NCI-H2196 treated with DMSO at 0.1 percent for 48 hours (cell line): ENCODE data around the gene SFXN4.
"Not testable (repeated sequence)": the region's sequence is repeated elsewhere in the genome, so short reads cannot be mapped to it uniquely, and the experiment has no call there.

Source experiments
- DNase-seq: peaks from one replicate; lab custom pipeline; 2025; ENCODE audit not compliant: unreplicated experiment; lab: John Stamatoyannopoulos, UW

Gene SFXN4

DNA sequence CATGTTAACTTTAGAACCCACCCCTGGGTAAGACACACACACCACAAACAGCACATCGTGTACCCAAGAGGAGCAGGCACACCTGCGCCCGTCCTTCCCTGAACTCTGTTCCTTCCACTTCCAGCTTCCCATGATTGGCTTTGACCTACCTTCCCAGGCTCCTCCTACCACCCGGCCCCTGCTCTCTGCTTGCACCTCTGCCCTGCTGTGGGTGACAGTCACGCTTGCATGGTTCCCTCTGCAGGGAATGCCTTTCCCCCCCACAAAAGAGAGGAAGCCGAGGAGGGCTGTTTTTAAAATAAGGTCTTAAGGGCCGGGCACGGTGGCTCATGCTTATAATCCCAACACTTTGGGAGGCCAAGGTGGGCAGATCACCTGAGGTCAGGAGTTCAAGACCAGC is 16.4 kb downstream of the SFXN4 start:
- no peak for DNase-seq

DNA sequence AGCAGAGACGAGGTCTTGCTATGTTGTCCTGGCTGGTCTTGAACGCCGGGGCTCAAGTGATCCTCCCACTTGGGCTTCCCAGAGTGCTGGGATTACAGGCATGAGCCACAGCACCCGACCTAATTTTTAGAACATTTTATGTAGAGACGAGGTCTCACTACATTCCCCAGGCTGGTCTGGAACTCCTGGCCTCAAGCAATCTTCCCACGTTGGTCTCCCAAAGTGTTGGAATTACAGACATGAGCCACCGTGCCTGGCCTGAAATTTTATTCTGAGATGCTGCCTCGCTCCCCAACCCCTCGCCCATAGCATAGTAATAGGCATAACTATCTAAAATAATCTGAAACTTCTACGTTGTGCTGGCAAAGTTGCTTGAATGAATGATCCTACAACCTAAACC is 21.9 kb downstream of the SFXN4 start:
- DNase-seq = no peak

DNA sequence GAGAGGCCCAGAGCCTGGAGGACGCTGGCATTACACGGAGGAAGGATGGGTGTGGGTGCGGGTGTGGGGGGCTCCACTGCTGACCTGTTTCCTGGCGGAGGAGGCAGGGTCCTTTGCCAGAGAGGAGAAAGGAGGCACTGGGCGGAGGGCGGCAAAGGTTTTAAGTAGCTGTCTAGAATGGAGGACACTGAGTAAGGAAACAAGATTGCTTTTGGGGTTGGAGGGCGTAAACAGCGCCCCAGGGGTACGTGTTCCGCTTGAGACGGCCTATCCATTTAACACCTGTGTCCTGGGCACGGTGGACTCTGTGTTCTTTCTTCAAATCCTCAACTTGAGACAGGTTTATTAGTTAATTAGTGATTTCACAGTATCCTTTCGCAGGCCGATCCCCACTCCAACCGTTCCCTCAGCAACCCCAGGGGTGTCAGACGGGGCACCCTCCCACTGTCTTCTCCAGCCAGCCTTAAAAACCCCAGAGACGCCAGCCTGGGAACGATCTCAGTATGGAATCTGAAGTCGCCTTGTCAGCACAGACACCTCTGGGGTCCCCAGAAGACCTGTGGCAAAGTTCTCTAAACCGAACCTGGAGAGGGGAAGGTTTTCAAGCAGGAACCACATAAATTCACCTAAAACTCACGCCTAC is 24.8 kb downstream of the SFXN4 start:
- no peak for DNase-seq

DNA sequence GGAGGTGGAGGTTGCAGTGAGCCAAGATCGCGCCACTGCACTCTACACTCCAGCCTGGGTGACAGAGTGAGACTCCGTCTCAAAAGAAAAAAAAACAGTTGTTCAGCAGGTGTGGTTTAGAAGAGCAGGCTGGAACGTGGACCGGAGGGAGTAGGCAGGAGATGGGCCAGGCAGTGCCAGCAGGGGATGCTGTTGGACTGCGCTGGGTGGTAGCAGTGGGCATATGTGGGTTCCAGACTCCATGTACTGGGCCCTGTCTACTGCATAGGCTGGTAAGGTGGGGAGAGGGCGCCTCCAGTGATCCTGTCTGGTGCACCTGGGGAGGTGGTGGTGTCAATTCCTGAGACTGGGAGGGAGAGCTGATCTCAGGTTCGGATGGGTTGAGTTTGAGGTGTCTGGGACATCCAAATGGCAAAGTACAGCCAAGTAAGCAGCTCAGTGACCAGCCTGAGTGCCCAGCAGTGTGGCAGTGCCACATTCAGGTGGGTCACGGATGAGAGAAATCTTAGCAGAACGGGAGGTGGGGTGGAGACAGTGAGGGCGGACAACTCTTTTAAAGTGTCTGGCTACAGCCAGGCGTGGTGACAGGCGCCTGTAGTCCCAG is 25.9 kb downstream of the SFXN4 start:
- DNase-seq = no peak

DNA sequence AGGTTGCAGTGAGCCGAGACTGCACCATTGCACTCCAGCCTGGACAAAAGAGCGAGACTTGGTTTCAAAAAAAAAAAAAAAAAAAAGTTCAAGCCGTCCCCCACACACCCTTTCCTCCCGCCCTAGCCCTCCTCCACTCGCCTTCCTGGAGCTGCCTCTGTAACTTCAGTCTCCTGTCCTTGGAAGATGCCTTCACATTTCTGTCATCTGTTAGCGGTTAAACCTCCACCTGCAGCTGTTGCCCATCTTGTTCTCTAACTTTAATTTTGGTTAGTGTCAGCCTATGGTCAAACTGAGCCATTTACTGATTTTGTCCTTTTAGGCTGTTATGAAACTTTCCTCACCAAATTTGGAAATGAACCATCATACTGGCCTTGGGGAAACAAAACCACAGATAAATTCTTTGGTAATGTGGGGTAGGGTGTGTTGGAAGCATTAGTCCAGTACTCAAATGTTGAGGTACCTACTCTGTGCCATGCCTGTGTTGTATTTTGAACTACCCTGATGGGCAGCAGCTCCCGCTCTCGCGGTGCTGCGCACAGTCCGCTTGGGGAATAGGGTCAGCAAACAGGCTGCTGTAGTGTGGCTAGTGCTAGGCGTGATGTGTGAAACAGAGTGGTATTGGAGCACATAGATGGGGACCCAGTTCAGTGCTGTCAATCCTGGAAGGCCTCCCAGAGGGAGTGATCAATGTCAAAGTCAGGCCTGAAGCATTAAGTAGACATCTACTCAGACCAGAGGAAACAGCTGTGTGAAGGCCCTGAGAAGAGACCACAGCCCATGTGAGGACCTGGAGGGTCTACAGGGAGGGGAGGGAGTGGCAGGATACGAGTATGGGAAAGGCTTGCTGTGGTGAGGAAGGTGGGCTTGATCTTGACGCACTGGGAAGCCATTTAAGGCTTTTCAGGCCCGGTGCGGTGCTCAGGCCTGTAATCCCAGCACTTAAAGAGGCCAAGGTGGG is 26.9 kb downstream of the SFXN4 start:
- no peak for DNase-seq

DNA sequence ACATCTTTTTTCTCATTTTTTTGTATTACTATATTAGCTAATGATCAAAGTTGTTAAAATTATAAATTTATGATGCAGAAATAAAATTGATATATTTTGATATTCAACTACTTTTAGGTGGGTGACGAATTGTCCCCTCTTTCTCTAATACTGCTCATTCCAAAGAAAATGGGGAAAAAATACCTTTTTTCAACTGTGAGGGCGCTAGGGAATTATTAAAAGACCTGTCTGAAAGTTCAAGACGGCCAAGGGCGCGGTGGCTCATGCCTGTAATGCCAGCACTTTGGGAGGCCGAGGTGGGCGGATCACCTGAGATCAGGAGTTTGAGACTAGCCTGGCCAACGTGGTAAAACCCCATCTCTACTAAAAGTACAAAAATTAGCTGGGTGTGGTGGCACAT is 27.6 kb downstream of the SFXN4 start:
- DNase-seq = not testable (repeated sequence)

DNA sequence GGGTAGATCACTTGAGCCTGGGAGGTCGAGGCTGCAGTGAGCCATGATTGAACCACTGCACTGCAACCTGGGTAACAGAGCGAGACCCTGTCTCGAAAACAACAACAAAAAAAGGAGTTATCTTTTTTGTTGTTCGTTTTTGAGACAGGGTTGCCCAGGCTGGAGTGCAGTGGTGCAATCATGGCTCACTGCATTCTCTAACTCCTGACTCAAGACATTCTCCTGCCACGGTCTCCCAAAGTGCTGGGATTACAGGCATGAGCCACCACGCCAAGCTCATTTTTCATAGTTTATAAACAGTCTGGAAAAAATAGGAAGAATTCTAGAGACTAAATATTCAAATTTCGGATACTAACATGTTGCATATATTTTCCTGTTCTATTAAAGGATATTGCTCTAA is 29.4 kb downstream of the SFXN4 start:
- no peak for DNase-seq

DNA sequence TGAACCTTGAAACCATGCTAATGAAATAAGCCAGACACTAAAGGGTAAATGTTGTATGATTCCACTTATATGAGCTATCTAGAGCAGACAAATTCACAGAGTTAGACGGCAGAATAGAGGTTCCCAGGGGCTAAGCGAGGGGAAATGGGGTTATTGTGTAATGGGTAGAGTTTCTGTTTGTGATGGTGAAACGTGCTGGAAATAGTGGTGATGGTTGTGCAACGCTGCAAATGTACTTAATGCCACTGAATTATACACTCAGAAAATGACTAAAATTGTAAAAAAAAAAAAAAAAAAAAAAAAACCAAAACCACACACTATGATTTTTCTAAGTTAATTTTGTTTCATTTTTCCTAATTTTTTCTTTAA is 30.0 kb downstream of the SFXN4 start:
- no peak for DNase-seq

DNA sequence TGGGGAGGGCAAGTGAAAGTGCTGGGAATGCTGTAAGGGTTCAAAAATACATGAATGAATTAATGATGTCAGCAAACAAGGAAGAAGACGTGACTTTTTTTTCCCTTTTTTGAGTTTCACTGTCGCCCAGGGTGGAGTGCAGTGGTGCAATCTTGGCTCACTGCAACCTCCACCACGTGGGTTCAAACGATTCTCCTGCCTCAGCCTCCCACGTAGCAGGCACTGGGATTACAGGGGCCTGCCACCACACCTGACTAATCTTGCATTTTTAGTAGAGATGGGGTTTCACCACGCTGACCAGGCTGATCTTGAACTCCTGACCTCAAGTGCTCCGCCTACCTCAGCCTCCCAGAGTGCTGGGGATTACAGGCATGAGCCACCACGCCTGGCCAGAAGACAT is 31.6 kb downstream of the SFXN4 start:
- DNase-seq = no peak

DNA sequence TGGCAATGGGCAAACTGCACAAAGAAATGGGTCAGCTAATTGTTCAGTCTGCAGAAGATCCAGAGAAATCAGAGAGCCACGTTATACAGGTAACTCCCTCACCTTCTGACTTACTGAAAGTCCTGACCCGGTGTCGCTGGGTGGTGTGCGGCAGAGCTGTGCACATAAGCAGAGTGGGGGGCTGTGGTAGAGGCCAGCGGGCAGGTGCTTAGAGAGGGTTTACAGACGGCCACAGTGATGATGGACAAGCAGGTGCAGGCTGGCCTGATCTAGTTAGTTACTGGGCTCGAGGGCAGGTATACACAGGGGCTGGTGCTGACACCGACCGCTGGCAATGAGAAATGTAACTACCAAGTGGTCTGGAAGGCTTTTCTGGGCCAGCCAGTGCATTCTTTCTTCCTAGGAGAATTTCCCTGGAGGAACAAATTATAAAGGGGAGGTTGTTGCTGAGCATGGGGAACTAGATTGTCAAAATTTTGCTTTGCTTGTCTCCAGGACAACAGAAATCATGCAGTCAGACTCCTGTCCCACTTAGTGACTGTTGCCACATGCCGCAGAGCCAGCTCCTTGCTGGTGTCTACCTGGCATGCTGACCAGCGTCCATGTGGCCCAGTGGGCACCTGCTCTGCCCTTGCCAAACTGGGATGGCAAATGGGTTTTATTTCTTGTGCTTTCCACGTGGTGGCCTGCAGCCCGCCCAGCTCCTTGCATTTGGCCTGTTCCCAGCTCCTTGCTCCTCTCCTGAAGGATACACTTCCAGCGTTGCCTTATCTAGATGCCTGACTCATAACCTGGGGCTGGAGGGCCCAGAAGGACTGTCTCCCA is 32.8 kb downstream of the SFXN4 start:
- DNase-seq = no peak

DNA sequence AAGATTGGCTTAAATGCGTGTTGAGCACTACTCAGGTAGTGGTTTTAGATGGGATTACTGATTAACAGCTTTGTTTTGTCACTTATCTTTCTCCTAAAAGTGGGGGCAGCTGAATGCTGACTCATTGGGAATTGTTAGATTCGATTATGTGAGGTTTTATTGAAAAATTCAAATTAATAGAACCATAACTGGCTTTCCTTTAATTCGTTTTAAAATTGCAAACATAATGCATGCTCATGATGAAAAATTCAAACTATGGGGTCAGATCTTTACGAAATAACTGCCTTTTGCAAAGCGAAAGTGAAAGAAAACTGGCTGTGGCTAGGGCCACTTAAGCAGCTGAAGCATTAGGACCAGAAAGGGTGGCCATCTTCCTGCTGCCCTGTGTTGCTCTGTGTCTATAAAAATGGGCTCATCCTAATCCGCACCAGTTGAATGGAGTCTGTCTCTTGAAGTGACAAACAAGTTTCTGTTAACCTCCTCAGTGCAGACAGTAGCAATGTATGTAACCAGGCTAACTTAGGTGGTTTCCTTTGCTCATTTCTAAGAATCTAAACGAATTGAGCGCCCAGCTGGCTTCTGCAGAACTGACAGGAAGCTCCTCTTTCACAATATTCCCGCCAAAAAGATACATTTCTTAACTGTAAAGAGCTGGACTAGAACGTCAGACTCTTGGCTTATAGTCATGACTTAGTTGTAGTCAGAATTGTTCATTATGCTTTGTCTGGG is 33.8 kb downstream of the SFXN4 start:
- no peak for DNase-seq

DNA sequence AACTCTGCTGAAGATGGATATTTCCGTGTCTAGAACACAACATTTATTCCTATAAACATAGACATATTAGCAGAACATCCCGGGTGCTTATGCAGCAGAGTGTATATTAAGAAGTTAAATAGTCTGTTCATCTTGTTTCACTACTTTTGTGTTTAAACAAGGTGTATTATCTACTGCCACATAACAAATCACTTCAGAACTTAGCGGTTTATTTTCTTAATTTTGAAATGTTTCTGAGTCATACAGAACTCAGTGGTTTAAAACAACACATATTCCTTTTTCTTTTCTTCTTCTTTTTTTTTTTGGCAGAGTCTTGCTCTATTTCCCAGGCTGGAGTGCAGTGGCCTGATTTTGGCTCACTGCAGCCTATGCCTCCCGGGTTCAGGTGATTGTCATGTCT is 35.8 kb downstream of the SFXN4 start:
- no peak for DNase-seq

DNA sequence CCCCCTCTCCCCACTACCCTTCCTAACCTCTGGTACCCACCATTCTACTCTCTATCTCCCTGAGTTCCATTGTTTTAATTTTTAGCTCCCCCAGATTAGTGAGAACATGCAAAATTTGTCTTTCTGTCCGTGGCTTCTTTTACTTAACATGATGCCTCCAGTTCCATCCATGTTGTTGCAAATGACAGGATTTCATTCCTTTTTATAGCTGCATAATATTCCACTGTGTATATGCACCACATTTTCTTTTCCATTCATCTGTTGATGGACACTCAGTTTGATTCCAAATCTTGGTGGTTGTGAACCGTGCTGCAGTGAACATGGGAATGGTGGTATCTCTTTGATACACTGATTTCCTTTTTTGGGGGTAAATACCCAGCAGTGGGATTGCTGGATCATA is 39.6 kb downstream of the SFXN4 start:
- no peak for DNase-seq

DNA sequence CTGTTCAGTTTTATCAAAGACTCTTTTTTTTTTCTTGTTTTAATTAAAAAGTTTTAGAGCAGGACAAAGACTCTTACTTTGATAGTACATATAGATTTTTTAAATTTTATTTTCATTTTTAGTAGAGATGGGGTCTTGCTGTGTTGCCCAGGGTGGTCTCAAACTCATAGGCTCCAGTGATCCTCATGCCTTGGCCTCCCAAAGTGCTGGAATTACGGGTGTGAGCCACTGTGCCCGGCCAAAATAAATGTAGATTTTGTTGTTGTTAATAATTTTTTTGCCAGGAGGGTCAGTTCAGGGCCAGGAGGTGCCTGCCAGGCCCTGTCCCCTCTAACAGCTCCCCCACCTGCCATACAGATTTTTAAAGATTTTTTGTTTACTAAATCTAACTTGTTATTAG is 44.6 kb downstream of the SFXN4 start:
- no peak for DNase-seq

DNA sequence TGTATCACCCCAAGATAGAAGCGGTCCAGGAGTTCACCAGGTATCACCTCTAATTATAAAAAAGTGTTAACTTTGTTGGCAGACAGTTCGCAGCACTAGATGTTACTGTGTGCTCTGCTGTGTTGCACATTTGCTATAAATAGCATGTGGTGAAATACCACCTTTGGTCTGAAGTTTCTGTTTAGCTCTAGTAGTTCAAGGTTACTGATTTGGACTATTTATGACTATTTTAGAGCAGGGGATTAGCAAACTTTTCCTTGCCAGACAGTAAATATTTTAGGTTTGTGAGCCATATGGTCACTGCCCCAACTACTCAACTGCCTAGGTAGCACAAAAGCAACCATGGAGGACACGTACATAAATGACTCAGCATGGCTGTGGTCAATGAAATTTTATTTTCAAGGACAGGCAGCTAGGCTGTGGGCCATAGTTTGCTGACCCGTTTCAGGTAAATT is 45.1 kb downstream of the SFXN4 start:
- DNase-seq = no peak

DNA sequence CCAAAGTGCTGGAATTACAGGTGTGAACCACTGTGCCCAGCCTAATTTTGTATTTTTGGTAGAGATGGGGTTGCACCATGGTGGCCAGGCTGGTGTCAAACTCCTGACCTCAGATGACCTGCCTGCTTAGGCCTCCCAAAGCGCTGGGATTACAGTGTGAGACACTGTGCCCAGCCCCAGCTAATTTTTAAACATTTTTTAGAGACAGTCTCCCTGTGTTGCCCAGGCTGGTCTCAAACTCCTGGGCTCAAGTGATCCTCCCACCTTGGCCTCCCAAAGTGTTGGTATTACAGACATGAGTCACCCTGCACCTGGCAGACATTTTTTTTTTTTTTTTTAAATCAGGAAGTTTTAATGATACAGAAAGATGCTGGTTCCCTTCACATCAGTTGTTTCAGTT is 46.1 kb downstream of the SFXN4 start:
- DNase-seq = no peak

DNA sequence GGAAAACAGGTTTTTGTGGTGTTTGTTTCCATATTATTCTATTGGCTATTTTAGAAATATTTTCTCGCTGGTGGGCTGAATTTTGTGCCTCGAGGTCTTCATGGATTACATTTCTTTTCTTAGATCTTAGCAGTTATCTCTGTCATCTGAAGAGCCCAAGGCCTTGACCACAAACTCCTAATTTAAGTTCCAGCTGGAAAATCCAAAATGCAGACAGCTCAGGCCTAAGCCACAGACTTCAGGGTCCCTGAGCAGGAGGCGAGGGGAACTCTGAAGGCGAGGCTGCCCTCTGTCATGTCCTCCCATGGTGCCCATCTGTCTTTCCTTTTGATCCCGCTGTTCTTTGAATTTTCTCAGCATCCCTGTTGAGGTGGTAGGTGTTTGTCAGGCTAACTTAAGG is 47.3 kb downstream of the SFXN4 start:
- DNase-seq = no peak

DNA sequence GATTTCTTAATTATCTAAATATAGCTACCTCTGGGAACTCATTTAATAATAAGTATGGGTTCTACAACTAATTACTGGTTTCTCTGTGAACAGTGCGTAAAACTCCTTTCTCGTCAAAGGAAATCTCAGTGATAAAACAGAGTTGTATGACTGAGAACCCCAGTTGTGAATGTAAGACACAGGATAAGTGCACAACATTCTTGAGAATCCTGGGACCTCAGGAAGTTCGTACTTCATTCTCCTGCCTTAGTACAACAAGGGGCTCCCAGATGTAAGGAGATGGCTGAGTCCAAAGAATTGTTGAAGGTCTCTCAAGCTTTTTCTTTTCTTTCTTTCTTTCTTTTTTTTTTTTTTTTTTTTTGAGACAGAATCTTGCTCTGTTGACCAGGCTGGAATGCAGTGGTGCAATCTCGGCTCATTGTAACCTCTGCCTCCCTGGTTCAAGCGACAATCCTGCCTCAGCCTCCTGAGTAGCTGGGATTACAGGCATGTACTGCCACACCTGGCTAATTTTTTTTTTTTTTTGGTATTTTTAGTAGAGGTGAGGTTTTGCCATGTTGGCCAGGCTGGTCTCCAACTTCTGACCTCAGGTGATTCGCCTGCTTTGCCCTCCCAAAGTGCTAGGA is 49.1 kb downstream of the SFXN4 start:
- DNase-seq = no peak

DNA sequence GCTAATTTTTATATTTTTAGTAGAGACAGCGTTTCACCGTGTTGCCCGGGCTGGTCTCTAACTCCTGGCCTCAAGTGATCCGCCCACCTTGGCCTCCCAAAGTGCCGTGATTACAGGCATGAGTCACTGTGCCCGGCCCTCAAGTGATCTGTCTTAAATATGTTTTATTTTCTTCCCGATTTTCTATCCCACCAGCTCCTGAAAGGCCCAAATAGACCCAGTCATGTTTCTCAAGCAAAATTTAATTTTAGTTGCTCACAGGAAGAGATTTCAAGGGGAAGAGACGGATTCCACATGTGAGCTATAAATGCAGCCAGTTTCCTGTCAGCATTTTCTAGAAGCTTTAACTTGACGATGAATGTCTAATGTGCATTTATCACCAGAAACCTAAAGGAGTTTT is 49.6 kb downstream of the SFXN4 start:
- no peak for DNase-seq
